ENCODE results near the gene CNTNAP2. TPM values are rescaled to one million over a fixed set of nuclear protein-coding genes. Genes with fewer than 3 reads are reported as not detected.

Gene CNTNAP2
- total RNA-seq, 4 donors from 2014 or later = 0.42 to 0.71 TPM; not detected in 2

DNA sequence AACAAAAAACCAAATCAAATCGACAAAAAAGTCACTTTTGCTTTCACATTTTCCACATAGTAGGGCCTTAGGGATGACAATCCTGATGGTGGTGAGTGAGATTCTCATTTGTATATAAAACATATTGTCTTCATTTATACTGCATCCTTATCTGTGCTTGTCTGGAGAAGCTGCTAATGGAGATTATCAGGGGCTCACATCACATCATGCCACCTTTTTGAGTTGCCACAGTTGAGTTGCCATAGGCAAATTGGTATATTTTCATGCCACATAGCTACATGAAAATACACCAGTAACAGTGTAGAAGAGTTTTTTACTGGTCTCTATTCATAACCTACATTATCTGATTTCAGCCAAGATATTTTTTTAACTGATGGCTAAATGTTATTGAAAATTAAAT, 85.3 kb downstream of the CNTNAP2 start:
- H3K4me3 ChIP-seq (ENCODE audit: low read depth, poor library complexity, severe bottlenecking) = no peak overlapping the region
- WGBS, 2 donors = 62 to 76% methylated on average over 1 of the region's 1 CpG
- intact Hi-C loops (cut with DNase I; ENCODE audit: low total_unique reads) = no loop called here
- TF ChIP-seq POLR2A (IDR thresholded peaks at IDR 0.05) = no peak
- TF ChIP-seq, protein P1, sequence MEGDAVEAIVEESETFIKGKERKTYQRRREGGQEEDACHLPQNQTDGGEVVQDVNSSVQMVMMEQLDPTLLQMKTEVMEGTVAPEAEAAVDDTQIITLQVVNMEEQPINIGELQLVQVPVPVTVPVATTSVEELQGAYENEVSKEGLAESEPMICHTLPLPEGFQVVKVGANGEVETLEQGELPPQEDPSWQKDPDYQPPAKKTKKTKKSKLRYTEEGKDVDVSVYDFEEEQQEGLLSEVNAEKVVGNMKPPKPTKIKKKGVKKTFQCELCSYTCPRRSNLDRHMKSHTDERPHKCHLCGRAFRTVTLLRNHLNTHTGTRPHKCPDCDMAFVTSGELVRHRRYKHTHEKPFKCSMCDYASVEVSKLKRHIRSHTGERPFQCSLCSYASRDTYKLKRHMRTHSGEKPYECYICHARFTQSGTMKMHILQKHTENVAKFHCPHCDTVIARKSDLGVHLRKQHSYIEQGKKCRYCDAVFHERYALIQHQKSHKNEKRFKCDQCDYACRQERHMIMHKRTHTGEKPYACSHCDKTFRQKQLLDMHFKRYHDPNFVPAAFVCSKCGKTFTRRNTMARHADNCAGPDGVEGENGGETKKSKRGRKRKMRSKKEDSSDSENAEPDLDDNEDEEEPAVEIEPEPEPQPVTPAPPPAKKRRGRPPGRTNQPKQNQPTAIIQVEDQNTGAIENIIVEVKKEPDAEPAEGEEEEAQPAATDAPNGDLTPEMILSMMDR (IDR thresholded peaks at IDR 0.05) = no peak
- no peak for DNase-seq (ENCODE audit: low spot score in 2 of 2)

DNA sequence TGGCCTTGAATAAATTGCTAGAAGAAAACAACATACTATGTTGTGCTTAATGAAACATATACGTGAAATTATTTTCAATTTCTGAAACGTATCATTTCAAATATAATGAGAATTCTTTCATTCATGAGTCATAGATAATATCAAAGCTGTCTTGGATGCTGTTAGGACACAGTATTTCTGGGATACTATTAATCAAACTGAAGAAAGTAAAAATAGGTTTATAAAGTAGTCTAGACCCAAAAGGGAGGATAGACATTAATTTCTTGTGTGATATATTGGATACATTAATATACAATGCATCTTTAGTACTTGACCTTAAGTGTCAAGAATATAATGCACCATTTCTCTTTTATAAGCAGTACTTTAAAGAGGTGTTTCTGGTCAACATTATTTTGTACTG, 89.7 kb downstream of the CNTNAP2 start:
- TF ChIP-seq, protein P1 (IDR thresholded peaks at IDR 0.05) = no peak
- TF ChIP-seq POLR2A (IDR thresholded peaks at IDR 0.05) = no peak
- WGBS, 2 donors = 63 to 75% methylated on average over 2 of the region's 2 CpGs
- no peak overlapping the region for H3K4me3 ChIP-seq (ENCODE audit: low read depth, poor library complexity, severe bottlenecking)
- intact Hi-C loops (cut with DNase I; ENCODE audit: low total_unique reads) = no loop called here
- no peak for DNase-seq (ENCODE audit: low spot score in 2 of 2)

DNA sequence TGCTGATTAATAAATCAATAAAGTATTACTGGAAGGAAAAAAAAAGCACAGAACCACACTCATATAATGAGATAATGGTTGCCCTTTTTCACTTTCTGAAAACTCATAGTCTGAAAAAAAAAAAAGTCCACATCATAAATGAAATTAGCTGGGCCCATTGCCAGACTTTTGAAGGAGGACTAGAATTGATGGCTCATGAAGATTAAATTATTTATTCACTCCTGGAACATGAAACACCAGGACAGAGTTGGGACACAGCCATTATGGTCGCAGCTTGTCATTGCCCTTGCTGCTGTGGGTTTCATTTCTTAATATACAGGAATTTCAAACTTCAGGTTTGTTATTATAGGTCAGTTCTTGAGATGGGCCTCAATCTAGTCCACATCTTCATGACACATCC, 91.9 kb downstream of the CNTNAP2 start:
- DNase-seq (ENCODE audit: low spot score in 2 of 2) = no peak
- TF ChIP-seq, protein P1 (IDR thresholded peaks at IDR 0.05) = no peak
- TF ChIP-seq POLR2A (IDR thresholded peaks at IDR 0.05) = no peak
- intact Hi-C loops (cut with DNase I; ENCODE audit: low total_unique reads) = no loop called here
- no peak overlapping the region for H3K4me3 ChIP-seq (ENCODE audit: low read depth, poor library complexity, severe bottlenecking)
- WGBS, 2 donors = 56 to 59% methylated on average over 1 of the region's 1 CpG

DNA sequence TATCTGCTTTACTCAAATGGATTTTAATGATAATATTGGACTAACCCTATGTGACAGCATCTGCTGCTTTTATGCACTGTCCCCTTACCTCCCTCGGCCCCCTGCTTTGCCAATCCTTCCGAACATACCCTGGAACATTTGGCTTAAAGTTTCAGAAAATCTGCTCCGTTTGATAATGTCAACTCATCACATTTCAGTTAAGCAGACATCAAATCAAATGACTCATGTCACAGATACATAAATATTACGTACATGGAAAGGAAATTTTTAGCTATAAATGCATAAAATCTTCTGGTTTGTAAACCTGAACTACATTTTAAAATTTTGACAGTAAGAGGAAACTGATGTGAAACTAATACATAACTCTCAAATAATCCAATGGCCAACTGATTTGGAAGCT, 98.2 kb downstream of the CNTNAP2 start:
- 67 to 71% methylated on average over 4 of the region's 4 CpGs for WGBS, 2 donors
- no peak overlapping the region for H3K4me3 ChIP-seq (ENCODE audit: low read depth, poor library complexity, severe bottlenecking)
- TF ChIP-seq POLR2A (IDR thresholded peaks at IDR 0.05) = no peak
- TF ChIP-seq, protein P1 (IDR thresholded peaks at IDR 0.05) = no peak
- intact Hi-C loops (cut with DNase I; ENCODE audit: low total_unique reads) = loop anchor here (5.0 kb wide), 1 partner anchor 1188 kb away; no protein-coding TSS in a partner anchor
- DNase-seq (ENCODE audit: low spot score in 2 of 2) = no peak

DNA sequence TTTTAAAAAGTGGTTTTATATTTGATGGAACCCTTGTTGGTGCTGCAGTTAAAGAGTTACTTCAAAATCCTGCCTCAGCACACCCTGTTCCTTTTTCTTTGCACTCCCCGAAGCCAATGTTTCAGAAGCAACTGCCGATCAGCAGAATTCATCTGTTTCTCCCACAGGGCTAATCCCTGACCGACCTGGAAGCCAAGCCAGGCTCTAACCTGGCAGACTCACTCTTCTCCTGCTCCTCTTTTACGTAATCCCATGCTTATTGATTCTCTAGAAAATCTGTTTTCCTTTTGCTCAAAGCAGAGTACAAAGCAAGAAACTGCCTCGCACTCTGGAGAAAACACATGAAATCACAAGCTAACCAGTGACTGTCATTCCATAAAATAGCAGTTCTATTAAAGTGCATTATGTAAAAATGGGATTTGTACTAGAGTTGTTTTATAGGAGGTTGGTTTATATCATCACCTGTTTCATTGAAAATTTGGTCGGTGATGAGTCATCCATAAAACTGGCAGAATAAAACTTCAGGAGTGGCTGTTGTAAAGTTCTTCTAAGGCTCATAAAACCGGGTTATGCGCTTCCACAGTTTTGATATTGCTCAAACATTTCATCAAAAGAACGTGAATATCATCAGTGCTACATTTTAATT, 99.9 kb downstream of the CNTNAP2 start:
- intact Hi-C loops (cut with DNase I; ENCODE audit: low total_unique reads) = no loop called here
- no peak for DNase-seq (ENCODE audit: low spot score in 2 of 2)
- no peak overlapping the region for H3K4me3 ChIP-seq (ENCODE audit: low read depth, poor library complexity, severe bottlenecking)
- 58 to 67% methylated on average over 9 of the region's 9 CpGs for WGBS, 2 donors
- TF ChIP-seq POLR2A (IDR thresholded peaks at IDR 0.05) = no peak
- TF ChIP-seq, protein P1 (IDR thresholded peaks at IDR 0.05) = no peak

DNA sequence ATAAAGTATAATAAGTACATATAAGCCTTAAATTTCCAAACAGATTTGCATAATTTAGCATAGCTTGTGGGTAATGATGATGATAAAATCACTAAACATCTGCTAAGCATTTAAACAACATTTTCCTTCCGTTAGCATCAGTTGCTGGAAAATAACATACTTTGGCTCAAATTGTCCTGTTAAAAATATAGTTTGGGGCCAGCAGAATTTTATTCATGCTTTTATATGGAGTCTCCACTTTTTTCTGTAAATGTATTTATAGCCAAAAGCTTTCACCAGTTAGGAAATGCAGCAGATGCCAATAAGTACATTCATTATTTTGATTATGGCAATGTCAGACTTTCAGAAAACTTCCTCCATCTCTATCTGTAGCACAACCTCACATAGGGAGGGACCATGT, 107.2 kb downstream of the CNTNAP2 start:
- no peak for TF ChIP-seq POLR2A (IDR thresholded peaks at IDR 0.05)
- TF ChIP-seq, protein P1 (IDR thresholded peaks at IDR 0.05) = no peak
- 53 to 58% methylated on average over 1 of the region's 1 CpG for WGBS, 2 donors
- intact Hi-C loops (cut with DNase I; ENCODE audit: low total_unique reads) = no loop called here
- no peak overlapping the region for H3K4me3 ChIP-seq (ENCODE audit: low read depth, poor library complexity, severe bottlenecking)
- DNase-seq (ENCODE audit: low spot score in 2 of 2) = no peak

All from lower leg skin (tissue), 4 donors.